RPMI8226 (cell line): ENCODE results near the gene SGIP1.

Source experiments
- DNase-seq: peaks from one replicate; pipeline ENCODE4 v3.0.0-alpha.2; 2015

The SGIP1 gene

DNA sequence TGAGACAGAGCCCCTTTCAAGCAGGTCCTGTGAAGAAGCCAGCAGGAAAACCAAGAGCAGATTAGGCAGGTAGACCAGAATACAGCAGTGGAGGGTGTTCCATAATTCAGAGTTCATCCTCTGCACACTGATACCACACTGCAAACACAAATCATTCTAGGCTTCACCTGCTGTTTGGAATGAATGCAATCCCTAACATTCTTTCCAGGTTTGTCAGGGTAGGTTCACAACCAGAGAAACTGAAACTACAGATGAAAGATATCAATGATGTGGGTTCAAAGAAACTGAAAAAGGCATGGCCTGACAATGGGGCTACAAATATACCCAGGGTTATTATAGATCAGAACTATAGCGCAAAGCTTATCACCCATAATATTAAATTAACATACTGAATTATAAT lies 8.9 kb upstream of the SGIP1 start:
- no peak for DNase-seq

DNA sequence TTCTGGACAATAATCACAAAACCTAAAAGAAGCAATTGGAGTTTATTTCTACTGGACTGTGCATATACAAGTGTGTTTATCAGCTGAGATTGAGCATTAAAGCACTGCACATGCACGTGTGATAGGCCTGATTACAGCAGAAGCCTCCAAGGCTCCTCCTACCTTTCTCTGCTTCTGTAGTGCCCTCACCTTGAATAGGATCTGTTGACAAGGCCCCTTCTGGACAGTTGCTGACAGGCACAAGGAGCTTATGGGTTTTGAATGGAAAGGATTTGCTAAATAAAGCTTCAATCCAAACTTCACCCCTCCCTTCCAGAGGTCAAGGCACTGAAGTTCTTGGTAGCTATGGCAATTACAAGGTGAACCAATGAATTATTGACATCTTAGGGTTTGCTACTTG lies 7.9 kb upstream of the SGIP1 start:
- no peak for DNase-seq

- no peak for DNase-seq
Observed at GRCh38 chr1:66526991-66527390, 7.0 kb upstream of the SGIP1 start.

DNA sequence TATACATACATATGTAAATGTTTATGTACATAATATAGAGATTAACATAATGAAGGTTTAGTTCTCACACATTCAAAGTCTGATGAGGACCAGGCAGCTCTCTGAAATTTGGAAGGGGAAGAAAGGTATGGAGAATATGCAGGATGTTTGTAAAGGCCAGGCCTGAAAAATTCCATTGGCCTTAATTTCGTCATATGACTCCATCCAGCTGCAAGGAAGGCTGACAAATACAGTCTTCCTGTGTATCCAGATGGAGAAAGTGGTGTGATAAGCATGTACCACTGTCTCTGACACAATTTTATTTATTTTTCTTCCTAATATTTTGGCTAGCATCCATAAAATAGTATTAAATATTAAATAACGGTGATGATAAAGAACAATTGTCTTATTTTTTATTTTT lies 6.3 kb upstream of the SGIP1 start:
- DNase-seq, result no peak

GRCh38 chr1:66528580-66528979 lies 5.4 kb upstream of the SGIP1 start:
- no peak for DNase-seq

GRCh38 chr1:66532214-66532613 lies 1.7 kb upstream of the SGIP1 start:
- no peak for DNase-seq

GRCh38 chr1:66532798-66533783 lies 862 bp upstream of the SGIP1 start:
- DNase-seq, result no peak

DNA sequence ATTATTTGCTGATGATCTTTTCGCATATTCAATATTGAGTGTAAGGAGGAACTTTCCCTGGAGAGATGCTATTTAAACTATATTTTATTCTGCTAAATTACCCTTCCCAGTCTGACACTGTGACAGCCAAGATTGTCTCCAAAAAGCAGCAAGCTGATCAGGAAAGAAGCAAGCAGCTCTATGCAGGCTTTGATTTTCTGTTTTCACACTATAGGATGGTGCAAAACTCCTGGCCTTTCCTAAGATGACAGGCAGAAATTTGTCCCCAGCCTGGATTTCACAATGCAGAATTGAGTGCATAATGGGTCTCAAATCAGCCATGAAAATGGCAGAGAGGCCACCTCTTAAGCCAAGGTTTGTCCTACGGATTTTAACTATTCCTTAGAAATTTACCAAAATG lies 1.1 kb downstream of the SGIP1 start:
- no peak for DNase-seq

GRCh38 chr1:66535853-66536252 lies 1.9 kb downstream of the SGIP1 start:
- DNase-seq, result no peak

DNA sequence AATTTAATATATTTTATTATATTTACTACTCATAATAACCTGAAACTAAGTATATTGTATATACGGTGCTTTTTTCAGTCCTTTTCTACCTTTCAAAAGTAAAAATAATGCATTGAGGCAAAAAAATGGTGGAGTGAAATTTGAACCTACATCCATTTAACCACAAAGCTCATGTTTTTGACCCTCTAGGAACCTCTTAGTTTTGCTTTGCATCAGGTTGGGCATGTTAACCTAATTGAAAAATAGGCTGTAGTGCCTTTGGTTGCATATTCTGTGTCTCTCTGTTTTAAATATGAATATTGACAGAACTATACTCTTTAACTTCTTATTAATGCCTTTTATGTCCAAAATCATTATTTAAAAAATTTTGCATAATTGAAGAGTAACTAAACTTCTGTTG lies 3.8 kb downstream of the SGIP1 start:
- DNase-seq, result no peak

GRCh38 chr1:66539491-66539890 lies 5.5 kb downstream of the SGIP1 start:
- no peak for DNase-seq

DNA sequence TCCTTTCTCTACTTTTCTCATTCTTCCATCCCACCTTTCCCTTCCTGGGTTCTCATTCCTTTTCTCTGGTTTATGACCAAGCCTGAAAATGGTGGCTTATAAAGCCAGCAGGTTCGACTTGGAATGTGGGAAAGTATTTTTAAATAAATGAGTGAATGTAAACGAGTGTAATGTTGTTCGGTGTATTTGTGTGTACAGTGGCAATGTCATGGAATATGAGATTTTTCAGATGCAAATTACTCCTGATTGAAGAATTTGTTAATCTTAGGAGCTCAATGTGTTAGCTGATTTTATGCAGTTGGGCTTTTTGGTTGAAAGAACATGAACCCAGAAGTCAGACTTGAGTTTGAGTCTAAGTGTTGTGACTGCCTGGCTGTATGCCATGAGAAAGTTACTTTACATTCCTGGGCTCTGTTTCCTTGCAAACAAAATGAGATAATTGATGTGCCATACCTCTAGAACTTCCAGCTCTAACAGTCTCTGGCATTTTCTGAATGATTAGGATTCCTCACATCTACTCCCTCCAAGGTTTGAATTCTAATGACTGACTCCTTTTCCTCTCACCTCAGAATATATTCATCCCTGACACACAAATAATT lies 6.6 kb downstream of the SGIP1 start:
- DNase-seq, result no peak

GRCh38 chr1:66542314-66542713 lies 8.4 kb downstream of the SGIP1 start:
- DNase-seq, result no peak

GRCh38 chr1:66542811-66543767 lies 9.1 kb downstream of the SGIP1 start:
- peak; percentile 59 for DNase-seq

GRCh38 chr1:66546047-66546810 lies 12.3 kb downstream of the SGIP1 start:
- no peak for DNase-seq

DNA sequence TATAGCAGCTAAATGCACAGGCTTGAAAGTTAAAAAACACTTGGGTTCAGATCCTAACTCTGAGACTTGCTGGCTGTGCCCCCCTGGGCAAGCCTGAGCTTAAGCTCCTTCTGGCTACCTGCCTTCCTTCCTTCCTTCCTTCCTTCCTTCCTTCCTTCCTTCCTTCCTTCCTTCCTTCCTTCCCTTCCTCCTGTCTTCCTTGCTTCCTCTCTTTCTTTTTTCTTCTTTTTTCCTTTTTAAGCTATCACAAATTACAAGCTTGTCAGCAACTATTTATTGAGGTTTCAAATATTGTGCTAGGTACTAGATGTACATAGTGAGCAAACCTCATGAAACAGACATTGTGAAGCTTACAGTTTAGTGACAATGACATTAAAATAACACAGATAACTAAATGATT lies 15.1 kb downstream of the SGIP1 start:
- no peak for DNase-seq

- DNase-seq, result no peak
Observed at GRCh38 chr1:66550243-66550642, 16.3 kb downstream of the SGIP1 start.

GRCh38 chr1:66552287-66552686 lies 18.3 kb downstream of the SGIP1 start:
- no peak for DNase-seq

GRCh38 chr1:66552829-66553228 lies 18.9 kb downstream of the SGIP1 start:
- no peak for DNase-seq

DNA sequence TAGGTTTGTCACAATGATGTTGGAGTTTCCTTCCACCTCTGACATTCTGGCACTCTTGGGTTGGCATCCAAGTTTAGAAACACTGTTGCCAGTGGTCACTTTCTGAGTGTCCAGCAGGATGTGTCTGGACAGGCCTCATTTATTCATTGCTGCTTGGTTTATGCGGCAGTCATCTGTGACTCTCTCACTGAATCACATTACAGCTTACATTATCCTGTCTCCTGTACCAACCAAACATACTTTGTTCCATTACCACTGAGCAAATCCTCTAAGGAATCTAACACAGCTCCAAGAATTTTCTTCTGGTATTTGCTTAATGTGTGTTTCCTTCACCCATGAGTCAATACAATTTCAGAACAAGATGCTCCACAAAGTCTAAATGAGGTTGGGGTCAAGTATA lies 19.9 kb downstream of the SGIP1 start:
- DNase-seq, result no peak

- no peak for DNase-seq
Observed at GRCh38 chr1:66556161-66556611, 22.2 kb downstream of the SGIP1 start.

DNA sequence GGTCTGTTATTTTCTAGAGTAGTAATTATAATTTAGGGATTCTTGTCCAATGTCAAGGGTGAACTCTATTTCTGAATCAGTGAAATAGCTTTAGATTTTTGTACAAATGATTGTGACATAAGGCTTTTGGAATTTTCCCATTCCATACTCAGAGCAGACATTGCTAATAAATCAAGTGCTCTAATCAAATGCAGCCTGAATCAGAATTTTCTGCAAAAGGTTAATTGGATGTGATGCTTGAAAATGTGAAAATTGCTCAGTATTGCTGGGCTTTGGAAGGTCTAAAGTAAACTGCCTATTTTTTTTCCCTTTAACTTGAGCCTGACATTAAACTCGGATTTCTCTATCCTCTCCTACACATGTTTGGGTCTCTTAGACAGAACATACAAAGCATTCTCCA lies 23.2 kb downstream of the SGIP1 start:
- DNase-seq, result no peak
